Osteocyte (in vitro differentiated cells): ENCODE data around the gene OSMR. TPM values are rescaled to one million over a fixed set of nuclear protein-coding genes. Genes with fewer than 3 reads are reported as not detected.
"Not testable (repeated sequence)": the region's sequence is repeated elsewhere in the genome, so short reads cannot be mapped to it uniquely, and the experiment has no call there.

Source experiments
- DNase-seq: peaks from one replicate; pipeline ENCODE4 v3.0.0; 2021; ENCODE audit warnings: mixed read lengths; ENCODE audit not compliant: unreplicated experiment; ENCODE audit errors: extremely low spot score
- H3K27ac Mint-ChIP-seq: one replicate; pipeline ENCODE4 v1.8.0; 2021; ENCODE audit warnings: mild to moderate bottlenecking, mixed read lengths; ENCODE audit not compliant: unreplicated experiment
- H3K27me3 Mint-ChIP-seq: one replicate; pipeline ENCODE4 v1.8.0; 2021; ENCODE audit warnings: mixed read lengths; ENCODE audit not compliant: unreplicated experiment
- H3K36me3 Mint-ChIP-seq: one replicate; pipeline ENCODE4 v1.8.0; 2021; ENCODE audit warnings: mixed read lengths; ENCODE audit not compliant: unreplicated experiment
- H3K4me1 Mint-ChIP-seq: one replicate; pipeline ENCODE4 v1.8.0; 2021; ENCODE audit warnings: mixed read lengths; ENCODE audit not compliant: unreplicated experiment
- H3K4me3 Mint-ChIP-seq: one replicate; pipeline ENCODE4 v1.8.0; 2021; ENCODE audit warnings: mild to moderate bottlenecking, moderate library complexity, mixed read lengths; ENCODE audit not compliant: unreplicated experiment
- H3K9me3 Mint-ChIP-seq: one replicate; pipeline ENCODE4 v1.8.0; 2021; ENCODE audit warnings: mixed read lengths; ENCODE audit not compliant: unreplicated experiment
- total RNA-seq: library from RNA; stranded (reverse); gene quantifications from 2 replicates; pipeline ENCODE4 v1.2.1, GENCODE V29; 2021
- TF ChIP-seq, protein P1 (sequence below): fragments of 200-600 bp; sonication (generic); IDR thresholded peaks from 2 replicates; pipeline ENCODE4 v1.5.0; 2021; ENCODE audit warnings: antibody characterized with exemption, mild to moderate bottlenecking, moderate library complexity

Gene OSMR
- total RNA-seq, 1 donor from 2014 or later, result 33.1 TPM

DNA sequence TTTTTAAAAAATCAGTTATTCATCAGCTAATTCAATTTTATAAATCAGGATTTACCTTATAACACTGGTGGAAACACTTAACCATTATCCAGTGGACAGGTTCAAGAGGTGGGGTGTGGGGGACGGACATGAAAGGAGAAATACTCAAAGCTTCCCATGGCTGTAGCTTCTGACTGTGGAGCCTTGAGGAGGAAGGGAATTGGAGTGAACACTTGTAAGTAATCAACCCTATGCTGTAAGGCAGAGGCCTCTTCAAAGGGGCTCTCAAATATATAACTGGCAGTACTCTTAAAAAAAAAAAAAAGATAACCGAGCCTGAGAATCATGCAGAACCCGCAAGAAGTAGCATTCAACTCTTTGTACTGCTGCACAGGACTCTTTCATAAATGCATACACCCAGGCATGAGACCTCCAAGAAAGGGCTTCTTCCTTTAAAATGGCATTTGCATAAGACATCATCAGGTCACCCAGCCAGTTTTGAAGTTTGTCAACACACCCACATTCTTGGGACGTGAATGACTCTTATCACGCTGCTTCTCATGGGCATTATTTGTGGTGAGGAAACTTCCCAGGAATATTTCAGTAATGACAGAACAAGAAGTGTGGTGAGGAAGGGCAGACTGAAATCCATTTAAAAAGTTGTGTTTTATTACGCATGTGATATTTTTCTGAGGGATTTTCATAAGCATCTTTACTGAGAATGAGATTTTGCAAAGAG is 8.1 kb downstream of the OSMR start:
- H3K4me3 Mint-ChIP-seq, result no peak overlapping the region
- H3K4me1 Mint-ChIP-seq, result peaks cover 9% of the 10 kb centered on the region
- no peaks in the 10 kb centered on the region for H3K27me3 Mint-ChIP-seq
- DNase-seq, result no peak
- H3K9me3 Mint-ChIP-seq, result peaks cover 8% of the 10 kb centered on the region
- H3K36me3 Mint-ChIP-seq, result peaks cover 32% of the 10 kb centered on the region
- TF ChIP-seq, protein P1, sequence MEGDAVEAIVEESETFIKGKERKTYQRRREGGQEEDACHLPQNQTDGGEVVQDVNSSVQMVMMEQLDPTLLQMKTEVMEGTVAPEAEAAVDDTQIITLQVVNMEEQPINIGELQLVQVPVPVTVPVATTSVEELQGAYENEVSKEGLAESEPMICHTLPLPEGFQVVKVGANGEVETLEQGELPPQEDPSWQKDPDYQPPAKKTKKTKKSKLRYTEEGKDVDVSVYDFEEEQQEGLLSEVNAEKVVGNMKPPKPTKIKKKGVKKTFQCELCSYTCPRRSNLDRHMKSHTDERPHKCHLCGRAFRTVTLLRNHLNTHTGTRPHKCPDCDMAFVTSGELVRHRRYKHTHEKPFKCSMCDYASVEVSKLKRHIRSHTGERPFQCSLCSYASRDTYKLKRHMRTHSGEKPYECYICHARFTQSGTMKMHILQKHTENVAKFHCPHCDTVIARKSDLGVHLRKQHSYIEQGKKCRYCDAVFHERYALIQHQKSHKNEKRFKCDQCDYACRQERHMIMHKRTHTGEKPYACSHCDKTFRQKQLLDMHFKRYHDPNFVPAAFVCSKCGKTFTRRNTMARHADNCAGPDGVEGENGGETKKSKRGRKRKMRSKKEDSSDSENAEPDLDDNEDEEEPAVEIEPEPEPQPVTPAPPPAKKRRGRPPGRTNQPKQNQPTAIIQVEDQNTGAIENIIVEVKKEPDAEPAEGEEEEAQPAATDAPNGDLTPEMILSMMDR, result no peak
- H3K27ac Mint-ChIP-seq, result no peak overlapping the region

DNA sequence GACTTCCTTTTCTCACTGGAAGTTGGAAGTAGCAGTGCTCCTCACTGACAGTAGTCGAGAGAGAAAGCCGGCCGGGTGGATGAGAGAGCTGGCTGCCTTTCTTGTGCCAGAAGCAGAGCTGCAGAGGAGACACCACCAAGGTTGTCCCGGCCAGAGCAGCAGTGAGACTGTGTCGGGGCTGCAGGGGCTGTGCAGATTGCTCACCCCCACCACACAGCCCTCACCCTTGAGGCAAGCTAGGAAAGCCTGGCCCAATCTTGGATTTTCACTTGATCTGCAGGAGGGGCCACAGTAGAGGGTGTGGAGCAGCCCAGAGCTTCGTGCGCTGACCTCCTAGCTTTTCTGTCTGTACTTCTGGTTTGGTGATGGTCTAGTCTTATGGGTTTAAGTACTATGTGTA is 9.1 kb downstream of the OSMR start:
- Mint-ChIP-seq H3K27ac (no peak overlapping the region), H3K36me3 (peaks cover 39% of the 10 kb centered on the region), H3K4me3 (no peak overlapping the region), H3K27me3 (no peaks in the 10 kb centered on the region), H3K9me3 (peaks cover 18% of the 10 kb centered on the region), H3K4me1 (peaks cover 7% of the 10 kb centered on the region)
- TF ChIP-seq, protein P1, result no peak
- DNase-seq, result no peak

DNA sequence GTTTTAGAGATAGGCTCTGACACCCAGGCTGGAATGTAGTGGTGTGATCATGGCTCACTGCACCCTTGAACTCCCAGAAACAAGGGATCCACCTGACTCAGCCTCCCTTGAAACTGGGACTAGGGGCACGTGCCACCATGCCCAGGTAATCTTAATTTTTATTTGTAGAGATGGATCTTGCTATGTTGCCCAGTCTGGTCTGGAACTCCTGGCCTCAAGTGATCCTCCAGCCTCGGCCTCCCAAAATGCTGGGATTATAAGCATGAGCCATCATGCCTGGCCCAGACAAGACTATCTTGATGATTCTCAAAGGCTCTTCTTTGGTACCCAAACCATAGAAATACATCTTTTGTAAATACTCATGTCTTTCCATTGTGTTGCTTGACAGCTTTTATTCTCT is 10.8 kb downstream of the OSMR start:
- Mint-ChIP-seq H3K4me1 (peaks cover 7% of the 10 kb centered on the region), H3K36me3 (peaks cover 30% of the 10 kb centered on the region), H3K4me3 (no peak overlapping the region), H3K27ac (no peak overlapping the region), H3K27me3 (no peaks in the 10 kb centered on the region), H3K9me3 (peaks cover 19% of the 10 kb centered on the region)
- TF ChIP-seq, protein P1, result no peak
- no peak for DNase-seq

DNA sequence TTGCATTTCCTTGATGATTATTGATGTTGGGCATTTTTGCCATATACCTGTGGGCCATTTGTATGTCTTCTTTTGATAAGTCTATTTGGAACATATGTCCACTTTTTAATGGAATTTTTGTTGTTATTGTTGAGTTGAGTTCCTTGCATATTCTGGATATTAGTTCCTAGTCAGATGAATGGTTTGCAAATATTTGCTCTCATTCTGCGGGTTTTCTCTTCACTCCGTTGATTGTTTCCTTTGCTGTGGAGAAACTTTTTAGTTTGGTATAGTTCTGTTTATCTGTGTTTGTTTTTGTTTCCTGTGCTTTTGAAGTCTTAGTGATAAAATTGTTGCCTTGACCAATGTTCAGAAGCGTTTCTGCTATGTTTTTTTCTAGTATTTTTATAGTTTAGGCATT is 13.0 kb downstream of the OSMR start:
- H3K4me3 Mint-ChIP-seq, result no peak overlapping the region
- peaks cover 23% of the 10 kb centered on the region for H3K36me3 Mint-ChIP-seq
- DNase-seq, result no peak
- no peaks in the 10 kb centered on the region for H3K27me3 Mint-ChIP-seq
- H3K4me1 Mint-ChIP-seq, result peaks cover 7% of the 10 kb centered on the region
- TF ChIP-seq, protein P1, result no peak
- no peak overlapping the region for H3K27ac Mint-ChIP-seq
- peaks cover 15% of the 10 kb centered on the region for H3K9me3 Mint-ChIP-seq

DNA sequence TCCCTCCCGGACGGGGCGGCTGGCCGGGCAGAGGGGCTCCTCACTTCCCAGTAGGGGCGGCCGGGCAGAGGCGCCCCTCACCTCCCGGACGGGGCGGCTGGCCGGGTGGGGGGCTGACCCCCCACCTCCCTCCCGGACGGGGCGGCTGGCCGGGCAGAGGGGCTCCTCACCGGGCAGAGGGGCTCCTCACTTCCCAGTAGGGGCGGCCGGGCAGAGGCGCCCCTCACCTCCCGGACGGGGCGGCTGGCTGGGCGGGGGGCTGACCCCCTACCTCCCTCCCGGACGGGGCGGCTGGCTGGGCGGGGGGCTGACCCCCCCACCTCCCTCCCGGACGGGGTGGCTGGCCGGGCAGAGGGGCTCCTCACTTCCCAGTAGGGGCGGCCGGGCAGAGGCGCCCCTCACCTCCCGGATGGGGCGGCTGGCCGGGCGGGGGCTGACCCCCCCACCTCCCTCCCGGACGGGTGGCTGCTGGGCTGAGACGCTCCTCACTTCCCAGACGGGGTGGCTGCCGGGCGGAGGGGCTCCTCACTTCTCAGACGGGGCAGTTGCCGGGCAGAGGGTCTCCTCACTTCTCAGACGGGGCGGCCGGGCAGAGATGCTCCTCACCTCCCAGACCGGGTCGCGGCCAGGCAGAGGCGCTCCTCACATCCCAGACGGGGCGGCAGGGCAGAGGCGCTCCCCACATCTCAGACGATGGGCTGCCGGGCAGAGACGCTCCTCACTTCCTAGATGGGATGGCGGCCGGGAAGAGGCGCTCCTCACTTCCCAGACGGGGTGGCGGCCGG is 16.4 kb downstream of the OSMR start:
- Mint-ChIP-seq H3K9me3 (peaks cover 30% of the 10 kb centered on the region), H3K36me3 (peaks cover 31% of the 10 kb centered on the region)
- not testable (repeated sequence) for H3K27me3 Mint-ChIP-seq, DNase-seq, H3K27ac Mint-ChIP-seq, H3K4me1 Mint-ChIP-seq, H3K4me3 Mint-ChIP-seq
